GM12864 (cell line): ENCODE data around the gene TRIM45.
"Not testable (repeated sequence)": the region's sequence is repeated elsewhere in the genome, so short reads cannot be mapped to it uniquely, and the experiment has no call there.

ENCODE experiments used
- DNase-seq: peaks from one replicate; pipeline ENCODE4 v3.0.0-alpha.2; 2011; ENCODE audit warnings: low read depth
- H3K4me3 ChIP-seq: 2 replicates; pipeline ENCODE4 v1.5.1; 2011; ENCODE audit warnings: mild to moderate bottlenecking, low read depth, low read length, control low read depth
- TF ChIP-seq, protein P1 (sequence below): IDR thresholded peaks from 2 replicates; pipeline ENCODE4 v1.5.1; 2011; ENCODE audit warnings: low read depth, mild to moderate bottlenecking, moderate library complexity, low read length, control low read depth, inconsistent platforms; ENCODE audit errors: missing control alignments

TRIM45 gene

DNA sequence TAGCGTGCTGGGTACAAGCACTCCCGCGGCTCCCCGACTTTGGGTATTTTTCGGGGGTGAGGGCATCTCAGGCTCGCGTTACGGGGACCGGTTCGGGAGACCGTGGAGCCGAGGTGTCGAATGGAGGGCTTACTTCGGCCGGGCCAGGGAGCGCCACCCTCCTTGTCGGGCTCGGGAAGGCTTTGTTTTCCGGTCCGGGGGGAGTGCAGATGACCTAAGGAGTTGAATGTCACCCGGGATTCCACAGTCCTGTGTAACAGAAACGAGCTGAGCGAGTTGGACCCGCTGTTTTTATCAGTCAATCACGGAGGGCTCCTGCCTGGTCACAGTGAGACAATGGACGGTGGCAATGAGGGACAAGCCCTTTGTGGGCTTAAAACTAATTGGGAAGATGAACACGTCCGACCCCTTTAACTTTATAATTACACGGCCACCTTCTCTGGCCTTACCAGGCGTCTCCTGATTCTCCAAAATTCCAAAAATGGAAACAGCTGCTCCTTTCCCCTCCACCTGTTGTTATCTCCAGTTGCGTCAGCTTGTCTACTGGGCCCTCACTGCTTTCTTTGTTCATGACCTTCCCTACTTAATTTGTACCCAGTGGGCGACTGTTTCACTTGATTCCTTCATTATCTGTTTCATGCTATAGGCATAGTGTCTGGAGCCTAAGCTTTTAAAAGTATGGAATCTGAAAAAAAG is 929 bp upstream of the TRIM45 start:
- DNase-seq, result no peak
- TF ChIP-seq, protein P1, sequence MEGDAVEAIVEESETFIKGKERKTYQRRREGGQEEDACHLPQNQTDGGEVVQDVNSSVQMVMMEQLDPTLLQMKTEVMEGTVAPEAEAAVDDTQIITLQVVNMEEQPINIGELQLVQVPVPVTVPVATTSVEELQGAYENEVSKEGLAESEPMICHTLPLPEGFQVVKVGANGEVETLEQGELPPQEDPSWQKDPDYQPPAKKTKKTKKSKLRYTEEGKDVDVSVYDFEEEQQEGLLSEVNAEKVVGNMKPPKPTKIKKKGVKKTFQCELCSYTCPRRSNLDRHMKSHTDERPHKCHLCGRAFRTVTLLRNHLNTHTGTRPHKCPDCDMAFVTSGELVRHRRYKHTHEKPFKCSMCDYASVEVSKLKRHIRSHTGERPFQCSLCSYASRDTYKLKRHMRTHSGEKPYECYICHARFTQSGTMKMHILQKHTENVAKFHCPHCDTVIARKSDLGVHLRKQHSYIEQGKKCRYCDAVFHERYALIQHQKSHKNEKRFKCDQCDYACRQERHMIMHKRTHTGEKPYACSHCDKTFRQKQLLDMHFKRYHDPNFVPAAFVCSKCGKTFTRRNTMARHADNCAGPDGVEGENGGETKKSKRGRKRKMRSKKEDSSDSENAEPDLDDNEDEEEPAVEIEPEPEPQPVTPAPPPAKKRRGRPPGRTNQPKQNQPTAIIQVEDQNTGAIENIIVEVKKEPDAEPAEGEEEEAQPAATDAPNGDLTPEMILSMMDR, result no peak

DNA sequence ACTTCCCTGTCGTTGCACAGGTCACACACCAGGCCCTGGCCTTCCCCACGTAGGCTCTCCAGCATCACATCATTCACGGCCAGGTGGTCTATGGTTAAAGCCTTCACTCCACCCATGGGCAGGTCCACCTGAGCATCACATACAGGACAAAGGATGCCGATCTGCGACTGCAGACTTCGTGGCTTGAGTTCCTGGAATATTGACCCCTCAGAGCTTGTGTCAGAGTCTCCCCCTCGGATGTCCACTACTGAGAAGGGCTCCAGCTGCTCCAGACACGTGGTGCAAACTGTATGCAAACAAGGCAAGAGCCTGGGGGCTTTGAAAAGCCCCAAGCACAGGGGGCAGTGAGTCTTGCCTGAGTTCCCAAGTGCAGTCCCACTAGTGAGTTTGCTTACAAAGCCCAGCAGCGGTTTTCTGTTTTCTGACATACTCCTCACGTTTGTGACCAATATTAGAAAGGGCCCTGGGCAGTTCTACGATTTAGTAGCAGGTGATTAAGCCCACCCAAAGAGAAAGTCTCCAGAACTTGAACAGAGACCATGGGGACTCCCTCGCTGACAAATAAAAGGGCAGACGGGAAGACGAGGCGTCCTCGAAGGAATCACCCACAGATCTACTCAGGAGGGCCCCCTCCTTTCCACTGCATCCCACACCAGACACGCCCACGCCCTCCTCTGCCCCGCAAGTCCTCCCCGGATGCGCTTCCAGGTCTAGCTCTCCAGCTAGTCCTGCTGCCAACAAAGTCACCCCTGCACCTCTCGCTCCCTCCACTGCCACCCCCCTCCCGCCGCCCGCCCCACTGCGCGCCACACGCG is 568 bp downstream of the TRIM45 start:
- peak overlapping the region; percentile 62 for H3K4me3 ChIP-seq
- no peak for DNase-seq
- TF ChIP-seq, protein P1, result no peak

More for the DNA sequence above, 929 bp upstream of the TRIM45 start:
- peak overlapping the region; percentile 62 for H3K4me3 ChIP-seq

DNA sequence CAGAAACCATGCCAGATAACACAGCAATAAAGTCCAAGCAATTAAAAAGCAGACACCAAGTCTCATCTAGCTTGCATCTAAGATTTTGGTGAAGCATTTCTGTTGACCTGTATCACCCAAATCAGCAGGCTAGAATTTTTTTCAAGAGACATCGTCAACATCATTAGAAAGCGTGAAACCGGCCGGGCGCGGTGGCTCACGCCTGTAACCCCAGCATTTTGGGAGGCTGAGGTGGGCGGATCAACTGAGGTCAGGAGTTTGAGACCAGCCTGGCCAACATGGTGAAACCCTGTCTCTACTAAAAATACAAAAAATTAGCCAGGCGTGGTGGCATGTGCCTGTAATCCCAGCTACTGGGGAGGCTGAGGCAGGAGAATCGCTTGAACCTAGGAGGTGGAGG is 2.4 kb downstream of the TRIM45 start:
- not testable (repeated sequence) for H3K4me3 ChIP-seq, DNase-seq

DNA sequence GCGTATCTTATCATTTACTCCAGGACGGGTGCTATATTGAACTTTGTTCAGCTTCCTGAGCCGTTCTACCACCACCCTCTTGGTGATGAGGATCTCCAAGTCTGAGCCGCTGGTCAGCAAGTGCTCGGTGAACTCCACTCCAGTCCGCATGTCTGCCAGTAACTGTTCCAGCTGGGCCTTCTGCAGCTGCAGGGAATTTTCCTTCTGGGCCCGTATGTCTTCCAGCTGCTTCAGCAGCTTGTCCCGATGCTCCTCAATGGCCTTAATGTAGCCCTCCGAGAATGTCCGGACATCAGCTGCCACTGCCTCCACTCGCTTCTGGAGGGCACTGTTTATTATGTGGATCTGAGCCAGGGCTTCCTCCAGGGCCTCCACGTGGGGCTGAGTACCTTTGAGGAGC is 3.4 kb downstream of the TRIM45 start:
- DNase-seq, result no peak
- TF ChIP-seq, protein P1, result no peak
- no peak overlapping the region for H3K4me3 ChIP-seq

DNA sequence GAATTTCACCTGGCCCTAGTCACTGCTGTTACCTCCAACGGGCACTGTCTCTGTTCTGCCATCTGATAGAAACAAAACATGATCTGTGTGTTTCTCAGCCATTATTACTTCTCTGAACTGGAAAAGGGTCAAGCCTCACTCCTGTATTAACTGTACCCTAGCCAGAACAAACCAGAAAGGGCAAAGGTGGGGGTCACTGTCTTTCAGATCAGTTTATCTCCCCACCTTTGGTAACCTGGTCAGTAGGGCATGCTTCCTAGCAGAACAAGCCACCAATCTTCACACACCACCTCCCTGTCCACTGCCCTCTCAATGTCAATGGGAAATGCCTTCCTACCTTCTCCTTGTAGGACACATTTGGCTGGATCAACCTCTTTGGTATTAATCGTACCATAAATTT is 3.9 kb downstream of the TRIM45 start:
- TF ChIP-seq, protein P1, result no peak
- no peak for DNase-seq
- no peak overlapping the region for H3K4me3 ChIP-seq

DNA sequence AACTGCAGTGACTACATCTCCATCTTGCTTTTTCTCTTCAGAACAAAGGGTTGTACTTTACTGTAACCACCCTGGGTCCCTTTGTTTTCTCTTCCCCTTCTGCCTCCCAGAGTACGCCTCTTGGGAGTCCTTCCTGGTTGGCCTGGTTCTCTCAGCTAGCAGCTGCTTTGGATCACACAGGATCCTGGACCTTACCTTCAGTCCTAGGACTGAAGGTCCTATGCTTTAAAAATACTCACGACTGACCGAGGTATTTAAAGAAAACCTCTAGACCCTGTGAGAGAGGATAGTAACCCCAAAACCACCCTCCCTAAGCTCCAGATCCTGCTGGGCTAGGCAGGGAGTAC is 4.8 kb downstream of the TRIM45 start:
- H3K4me3 ChIP-seq, result no peak overlapping the region
- no peak for DNase-seq
- TF ChIP-seq, protein P1, result no peak

DNA sequence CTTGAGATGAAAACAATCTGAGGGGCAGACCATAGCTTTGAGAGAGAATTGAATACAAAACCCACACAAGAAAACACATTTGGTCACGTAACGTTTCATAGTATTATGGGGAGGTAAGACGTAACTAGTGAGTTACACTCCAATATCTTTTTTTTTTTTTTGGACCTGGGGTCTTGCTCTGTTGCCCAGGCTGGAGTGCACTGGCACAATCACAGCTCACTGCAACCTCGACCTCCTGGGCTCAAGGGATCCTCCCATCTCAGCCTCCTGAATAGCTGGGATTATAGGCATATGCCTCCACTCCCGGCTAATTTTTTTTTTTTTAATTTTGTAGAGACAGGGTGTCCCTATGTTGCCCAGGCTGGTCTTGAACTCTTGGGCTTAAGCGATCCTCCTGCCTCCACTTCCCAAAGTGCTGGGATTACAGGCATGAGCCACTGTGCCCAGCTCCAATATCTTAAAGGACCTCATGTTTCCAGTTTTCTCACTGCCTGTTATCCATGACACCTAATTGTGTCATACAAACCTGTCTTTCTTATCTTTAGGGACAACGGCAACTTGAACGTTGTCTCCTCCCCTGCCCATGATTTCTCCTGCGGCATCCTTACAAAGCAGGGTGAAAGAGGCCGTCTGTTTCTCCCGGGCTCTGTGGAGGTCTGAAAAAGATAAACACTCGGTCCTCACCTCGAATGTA is 5.3 kb downstream of the TRIM45 start:
- no peak overlapping the region for H3K4me3 ChIP-seq
- TF ChIP-seq, protein P1, result no peak
- no peak for DNase-seq
